Endometrial microvascular endothelial cells (primary cell): ENCODE results near the gene GINS1. TPM values are rescaled to one million over a fixed set of nuclear protein-coding genes. Genes with fewer than 3 reads are reported as not detected.

Source experiments
- in situ Hi-C: cut with HindIII; loops from 2 replicates; pipeline ENCODE4 v1.10.0; 2017; ENCODE audit warnings: low sequenced_read_pairs, low pct_unique_long_range_greater_than_20kb; ENCODE audit errors: inconsistent ontology term
- total RNA-seq: library from RNA; depleted of rRNA; stranded (reverse); fragments of >200 nt; gene quantifications from one replicate; pipeline ENCODE4 v1.2.3, GENCODE V29; 2015; ENCODE audit errors: inconsistent ontology term

Gene GINS1
- 21.7 TPM for total RNA-seq

DNA sequence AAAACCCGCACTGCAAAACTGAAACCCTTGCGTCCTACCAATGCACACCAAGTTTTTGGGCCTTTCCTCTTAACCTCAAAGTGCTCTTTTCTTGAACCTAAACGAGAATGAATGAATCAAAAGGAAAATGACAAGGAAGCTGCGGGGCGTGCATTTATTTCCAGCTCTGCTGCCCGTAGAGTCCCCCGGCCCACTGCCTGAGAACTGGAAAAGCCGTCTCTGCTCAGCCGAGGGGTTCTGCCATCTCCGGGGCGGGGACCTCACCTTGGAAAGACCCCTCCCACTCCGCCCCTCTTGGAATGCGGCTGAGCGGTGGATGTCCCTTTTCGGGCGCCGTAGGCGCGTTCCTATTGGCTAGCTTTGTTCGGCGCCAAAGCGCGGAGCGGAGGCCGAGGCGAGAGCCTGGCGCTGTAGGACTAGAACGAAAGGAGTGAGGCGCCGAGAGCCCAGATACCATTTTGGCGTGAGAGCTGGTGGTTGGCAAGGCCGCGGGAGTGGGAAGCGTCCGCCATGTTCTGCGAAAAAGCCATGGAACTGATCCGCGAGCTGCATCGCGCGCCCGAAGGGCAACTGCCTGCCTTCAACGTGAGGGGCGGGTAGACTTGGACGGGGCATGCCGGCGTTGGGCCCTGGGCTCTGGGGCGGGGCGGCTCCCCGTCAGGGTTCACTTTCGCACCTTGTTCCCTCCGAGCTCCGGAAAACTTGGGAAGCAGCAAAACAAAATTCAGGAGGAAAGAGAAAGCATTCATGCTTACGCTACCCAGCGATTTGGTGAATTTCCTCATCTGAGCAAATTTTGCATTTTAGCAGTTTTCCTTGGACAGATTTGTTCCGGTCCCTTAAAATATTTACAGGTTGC is at the start of gene GINS1:
GINS1 (plus strand) TSS at position 363 of the 859 bp plus-strand sequence; CDS start at position 511, 148 bp downstream.
- in situ Hi-C loops, result no loop called here

DNA sequence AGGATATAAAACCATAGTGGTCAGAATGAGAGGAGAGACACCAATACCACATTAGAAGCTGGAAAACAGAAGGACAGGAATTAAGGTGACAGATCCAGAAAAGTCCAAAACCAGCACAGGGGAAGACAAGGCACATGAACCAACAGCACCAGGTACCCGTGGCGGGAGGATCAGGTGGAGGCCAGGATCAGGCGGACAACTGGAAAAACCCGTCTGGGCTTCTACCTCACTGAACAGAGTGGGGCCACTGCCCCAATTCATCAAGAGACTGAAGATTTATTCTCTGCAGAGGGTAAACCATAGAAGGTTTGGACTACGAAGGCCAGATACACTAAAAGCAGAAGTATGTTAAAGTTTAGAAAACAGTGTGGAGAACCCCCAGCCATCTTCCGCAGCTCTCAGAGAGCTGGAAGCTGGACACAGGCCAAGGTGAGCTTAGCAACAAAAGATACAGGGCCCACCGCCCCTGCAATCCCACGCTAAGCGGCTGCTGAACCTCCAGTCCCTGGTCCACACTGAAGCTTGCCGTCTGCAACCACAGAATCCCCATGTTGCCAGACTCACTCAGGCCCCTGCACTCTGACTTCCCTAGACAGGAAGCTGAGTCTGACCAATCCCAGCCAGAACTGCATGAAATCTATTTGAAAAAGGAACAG is 46.7 kb upstream of the GINS1 start:
- in situ Hi-C loops, result no loop called here

DNA sequence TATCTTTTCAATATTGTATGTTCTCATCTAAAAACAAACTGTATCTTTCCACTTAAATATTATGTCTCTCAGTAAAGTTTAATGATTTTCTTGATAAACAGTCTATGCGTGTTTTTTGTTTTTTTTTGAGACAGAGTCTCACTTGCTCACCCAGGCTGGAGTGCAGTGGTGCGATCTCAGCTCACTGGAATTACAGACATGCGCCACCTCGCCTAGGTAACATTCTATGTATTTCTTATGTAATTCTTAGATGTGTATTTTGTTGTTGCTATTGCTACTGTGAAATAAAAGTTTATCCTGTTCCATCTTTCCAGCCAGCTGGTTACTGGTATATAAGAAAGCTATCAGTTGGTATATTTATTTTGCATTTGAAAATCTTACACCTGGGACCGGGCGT is 46.2 kb upstream of the GINS1 start:
- in situ Hi-C loops, result no loop called here

DNA sequence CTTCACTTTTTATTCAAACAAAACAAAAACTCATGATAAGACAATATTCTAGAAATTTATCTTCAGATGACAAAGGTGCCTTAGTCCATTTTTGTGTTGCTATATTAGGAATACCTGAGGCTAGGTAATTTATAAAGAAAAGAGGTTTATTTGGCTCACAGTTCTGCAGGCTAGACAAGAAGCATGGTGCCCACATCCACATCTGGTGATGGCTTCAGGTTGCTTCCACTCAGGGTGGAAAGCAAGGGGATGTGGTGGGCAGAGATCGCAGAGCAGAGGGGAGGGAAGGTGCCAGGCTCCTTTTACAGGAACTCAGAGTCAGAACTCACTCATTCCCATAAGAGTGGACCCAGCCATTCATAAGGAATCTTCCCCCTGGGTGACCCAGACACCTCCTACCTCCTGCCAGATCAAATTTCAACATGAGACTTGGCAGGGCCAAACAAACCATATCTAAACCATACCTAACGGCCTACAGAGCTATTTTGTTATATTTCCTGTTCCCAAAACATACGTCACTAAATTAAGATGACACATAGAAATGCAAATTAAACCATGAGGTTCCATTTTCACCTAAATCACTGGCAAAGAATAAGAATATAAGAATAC is 43.2 kb upstream of the GINS1 start:
- in situ Hi-C loops, result no loop called here

DNA sequence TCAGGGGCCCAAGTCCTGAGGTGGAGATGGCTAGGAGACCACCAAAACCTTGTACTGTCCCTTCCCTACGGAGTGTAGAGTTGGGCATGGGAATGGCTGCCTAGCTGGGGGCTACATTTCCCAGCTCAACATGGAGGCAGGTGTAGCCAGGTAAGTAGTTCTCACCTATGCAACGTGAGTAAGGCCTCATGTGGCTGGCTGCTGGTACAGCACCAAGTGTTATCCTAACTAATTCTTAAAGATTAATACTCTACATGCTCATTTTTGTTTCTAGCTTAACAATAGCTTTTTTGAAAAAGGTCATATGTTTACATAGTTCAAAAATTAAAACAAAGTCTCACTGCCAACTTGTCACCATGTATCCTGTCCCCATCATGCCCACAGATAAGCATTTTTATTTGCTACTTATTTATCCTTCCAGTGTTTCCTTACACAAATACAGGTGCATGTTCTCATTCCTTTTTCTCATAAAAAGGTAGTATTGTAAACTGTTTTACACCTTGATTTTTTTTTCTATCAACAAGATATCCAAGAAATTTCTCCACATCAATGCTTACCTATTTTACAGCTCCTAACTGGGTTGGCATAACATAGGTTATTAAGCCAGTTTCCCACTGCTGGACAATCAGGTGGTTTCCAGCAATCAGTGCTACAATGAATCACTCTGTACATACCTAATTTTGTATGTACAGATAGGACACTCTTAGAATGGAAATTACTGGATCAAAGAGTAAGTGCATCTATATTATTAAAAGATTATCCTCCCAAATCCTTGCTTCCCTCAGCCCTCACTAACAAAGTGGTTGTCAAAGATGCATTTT is 42.4 kb upstream of the GINS1 start:
- in situ Hi-C loops, result no loop called here

DNA sequence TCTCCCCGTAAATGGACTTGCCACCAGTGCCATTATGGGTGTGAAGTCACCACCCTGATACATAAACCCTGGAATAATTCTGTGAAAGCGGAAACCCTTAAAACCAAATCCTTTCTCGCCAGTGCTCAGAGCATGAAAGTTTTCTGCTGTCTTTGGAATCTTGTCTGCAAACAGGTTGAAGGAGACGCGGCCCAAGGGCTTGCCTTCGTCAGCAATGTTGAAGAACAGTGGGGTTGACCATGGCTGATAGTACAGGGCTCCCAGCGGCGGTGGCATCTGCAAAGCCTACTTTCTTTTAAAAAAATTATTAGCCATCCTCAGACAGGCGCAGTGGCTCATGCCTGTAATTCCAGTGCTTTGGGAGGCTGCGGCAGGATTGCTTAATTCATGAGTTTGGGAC is 38.9 kb upstream of the GINS1 start:
- in situ Hi-C loops, result no loop called here

DNA sequence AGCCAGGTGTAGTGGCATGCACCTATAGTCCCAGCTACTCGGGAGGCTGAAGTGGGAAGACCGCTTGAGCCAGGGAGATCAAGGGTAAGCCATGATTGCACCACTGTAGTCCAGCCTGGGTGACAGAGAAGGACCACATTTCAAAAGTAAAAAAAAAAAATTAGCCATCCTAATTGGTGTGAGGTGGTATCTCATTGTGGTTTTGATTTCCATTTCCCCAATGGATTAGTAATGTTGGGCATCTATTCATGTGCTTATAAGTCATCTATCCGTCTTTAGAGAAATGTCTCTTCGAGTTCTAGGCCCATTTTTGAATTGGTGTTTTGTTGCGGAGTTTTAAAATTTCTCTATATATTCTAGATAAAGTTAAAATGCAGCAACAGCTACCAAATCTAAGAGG is 38.5 kb upstream of the GINS1 start:
- in situ Hi-C loops, result no loop called here

DNA sequence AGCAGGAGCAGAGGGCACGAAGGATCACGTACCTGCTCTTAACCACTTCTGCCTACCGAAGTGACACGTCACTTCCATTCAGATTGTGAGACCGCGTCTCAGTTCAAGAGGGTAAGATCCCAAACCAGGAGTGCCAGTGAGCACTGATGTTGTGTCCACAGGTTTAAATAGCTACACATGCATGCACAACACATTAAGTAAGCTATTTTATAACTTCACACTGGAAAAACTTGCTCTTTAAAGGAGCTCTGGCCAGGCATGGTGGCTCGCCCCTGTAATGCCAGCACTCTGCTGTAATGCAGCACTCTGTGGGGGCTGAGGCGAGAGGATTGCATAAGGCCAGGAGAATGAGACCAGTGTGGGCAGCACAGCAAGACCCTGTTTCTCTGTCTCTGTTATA is 37.9 kb upstream of the GINS1 start:
- in situ Hi-C loops, result no loop called here

DNA sequence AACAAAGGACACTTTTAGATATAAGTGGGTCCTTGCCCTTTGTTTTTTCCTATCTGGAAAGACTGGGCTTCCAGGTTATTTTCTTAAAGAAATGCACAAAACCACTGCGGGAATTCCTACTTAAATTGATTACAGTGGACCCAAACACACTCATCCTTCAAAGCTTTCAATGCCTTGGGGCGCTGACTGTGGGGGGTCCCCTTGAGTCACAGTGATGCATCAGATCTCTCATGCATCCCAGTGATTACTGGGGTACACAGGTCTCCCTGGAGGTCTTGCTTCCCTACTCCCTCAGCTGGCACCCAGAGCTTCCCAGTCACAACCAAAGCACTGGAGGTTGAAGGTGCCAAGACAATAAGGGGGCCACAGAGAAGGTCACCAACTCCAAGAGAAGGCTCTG is 37.5 kb upstream of the GINS1 start:
- in situ Hi-C loops, result no loop called here

DNA sequence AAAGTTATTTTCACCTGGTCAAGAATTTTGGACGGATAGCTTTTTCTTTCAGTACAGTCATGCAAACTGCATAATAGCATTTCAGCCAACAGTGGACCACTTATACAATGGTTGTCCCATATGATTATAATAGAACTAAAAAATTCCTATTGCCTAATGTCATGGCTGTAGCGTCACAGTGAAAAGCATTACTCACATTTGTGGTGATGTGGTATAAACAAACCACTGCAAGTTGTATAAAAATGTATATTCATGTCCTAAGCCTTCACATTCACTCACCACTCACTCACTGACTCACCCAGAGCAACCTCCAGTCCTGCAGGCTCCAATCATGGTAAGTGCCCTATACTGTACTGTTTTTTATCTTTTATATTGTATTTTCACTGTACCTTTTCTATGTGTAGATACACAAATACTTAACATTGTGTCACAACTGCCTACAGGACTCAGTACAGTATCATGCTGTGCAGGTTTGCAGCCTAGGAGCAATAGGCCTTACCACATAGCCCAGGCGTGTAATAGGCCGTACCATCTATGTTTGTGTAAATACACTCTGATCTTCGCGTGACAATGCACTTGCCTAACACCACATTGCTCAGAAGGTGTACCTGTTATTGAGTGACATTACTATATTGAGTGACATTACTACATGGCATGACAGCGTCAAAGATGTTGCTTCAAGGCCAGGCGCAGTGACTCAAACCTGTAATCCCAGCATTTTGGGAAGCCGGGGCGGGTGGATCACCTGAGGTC is 34.7 kb upstream of the GINS1 start:
- in situ Hi-C loops, result no loop called here

DNA sequence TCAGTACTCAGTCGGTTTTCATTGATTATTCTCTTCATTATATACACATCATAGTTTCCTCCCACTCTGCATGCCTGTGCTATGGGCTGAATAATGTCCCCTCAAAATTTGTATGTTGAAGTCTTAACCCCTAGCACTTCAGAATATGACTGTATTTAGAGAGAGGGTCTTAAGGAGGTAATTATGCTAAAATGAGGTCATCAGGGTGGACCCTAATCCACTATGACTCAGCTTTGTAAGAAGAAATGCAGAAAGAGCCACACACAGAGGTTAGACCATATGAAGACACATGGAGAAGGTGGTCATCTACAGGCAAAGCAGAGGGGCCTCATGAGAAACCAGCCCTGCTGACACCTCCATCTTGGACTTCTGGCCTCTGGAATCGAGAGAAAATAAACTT is 32.6 kb upstream of the GINS1 start:
- in situ Hi-C loops, result no loop called here

DNA sequence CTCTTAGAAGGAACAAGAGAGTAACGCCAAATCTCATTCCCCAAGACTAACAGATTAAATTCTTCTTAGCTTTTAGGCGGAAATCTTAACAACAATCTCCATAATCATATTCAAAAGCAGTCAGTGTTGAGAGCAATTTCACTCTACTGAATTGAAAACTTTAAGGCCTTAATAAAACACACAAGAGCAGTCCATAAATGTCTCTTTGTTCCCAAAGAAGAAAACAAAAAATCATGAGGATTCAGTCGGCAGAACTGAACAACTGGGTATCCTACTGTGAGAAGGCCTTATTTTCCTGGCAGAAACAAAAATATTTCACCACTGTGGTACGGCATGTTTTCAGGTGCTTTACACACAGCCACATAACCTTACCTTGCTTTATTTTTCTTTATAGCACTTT is 31.2 kb upstream of the GINS1 start:
- in situ Hi-C loops, result no loop called here

DNA sequence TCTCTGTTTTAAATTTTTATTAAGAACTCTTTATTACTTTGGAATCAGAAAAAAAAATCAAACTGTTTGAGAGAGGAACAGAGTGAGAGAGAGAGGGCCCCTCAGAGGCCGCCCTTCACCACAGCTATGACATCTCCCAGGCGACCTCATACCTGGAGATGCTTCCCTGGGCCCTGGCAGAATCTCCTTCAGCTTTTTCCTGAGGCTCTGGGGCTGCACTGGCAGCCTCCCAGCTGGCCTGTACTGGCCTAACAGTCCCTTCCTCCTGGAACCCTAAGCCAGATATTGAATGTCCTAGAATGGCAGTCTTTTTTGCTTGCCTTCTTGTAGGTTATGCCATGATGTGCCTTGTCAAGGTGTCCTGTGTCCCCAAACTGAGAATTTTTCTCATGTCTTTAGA is 30.6 kb upstream of the GINS1 start:
- in situ Hi-C loops, result no loop called here

DNA sequence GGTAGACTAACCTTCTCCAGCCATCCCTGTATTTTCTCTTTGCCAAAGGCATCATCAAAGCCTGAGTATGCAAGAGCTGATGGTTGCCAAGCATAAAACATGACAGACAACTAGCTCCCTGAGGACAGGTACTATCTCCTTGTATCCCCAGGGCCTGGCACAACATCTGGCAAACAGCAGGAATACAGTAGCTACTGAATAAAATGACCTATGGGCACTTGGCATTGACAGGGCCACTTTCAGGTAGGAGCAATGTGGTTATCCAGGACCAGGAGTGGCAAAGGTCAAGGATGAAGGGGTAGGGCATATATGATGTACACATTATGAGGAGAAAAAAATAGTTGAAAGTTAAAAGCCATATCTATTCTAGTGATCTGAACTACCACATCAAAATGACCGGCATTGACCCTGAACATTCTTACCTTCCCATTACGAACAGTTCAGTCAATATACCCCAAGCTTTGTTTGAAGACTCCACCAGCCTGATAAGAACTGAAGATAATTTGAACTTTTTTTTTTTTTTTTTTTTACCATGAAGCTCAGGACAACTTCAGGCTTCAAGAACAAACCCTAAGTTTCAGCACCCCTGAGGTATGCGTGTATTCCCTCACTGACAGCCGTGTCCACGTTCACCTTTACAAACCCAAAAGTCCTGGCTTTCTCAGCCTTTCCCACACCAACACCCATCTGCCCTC is 29.1 kb upstream of the GINS1 start:
- in situ Hi-C loops, result no loop called here

DNA sequence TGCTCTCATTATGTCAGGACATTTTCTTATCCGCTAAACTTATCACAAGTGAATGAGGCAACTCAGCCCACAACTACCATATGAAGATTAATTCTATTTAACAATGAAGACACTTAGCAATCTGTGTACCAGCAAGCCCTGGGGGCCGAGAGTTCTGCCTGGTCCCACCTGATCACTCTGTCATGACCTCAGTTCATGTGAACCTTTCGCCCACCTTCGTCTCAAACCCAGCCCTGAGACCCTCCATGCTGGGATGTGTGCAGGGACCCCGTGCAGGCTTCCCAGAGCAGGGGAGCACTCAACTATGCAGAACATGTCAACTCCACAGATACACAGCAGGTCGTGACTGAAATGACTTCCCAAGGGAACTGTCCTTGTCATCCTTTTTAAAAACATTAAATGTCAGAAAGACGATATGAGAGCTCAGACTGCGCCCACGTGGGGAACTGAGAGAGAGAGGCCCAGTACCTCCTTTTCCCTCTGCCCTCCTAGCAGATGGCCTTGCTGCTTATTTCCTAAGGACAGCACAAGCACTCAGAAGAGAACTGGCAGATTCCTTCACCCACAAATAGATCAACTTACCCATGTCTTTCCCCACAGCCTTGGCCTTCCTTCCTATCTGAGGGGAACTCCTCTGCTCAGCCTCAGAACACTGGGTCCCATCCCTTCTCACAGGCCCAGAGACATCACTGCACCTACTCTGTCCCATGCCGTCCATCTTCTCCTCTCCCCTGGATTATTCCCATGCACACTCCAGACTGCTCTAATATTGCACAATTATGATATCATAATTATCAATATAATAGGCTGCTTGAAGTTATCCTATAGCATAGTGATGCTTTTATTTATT is 28.4 kb upstream of the GINS1 start:
- in situ Hi-C loops, result no loop called here

DNA sequence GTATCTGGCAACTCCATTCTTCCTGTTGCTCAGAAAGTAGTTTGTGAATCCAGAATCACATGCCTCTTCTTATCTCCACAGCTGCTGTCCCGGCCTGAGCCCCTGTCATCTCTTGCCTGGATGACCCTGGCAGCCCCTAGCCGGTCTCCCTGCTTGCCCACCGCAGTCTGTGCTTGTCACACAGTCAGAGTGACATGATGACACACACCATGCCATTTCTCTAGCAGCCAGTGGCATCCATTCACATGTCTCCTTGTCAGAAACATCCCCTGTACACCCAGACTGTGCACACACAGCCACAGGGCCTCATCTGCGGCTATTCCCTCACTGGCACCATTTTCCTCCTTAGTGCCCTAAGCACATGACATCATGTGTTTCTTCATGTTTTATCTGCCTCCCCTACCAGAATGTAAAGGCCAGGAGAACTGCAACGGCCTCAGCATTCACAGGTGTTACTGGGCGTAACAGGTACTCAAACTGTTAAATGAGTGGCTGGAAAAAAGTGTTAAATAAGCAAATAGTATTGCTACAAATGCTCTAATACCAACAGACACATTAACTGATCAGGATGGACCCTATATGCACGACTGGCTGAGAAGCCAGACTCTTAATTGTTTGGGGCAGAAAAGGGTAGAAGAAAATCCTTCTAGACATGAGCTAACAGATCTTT is 26.4 kb upstream of the GINS1 start:
- in situ Hi-C loops, result no loop called here
